ENCODE results near the gene TSSK2. TPM values are rescaled to one million over a fixed set of nuclear protein-coding genes. Genes with fewer than 3 reads are reported as not detected.

Gene TSSK2
- total and polyA plus RNA-seq, 2 donors (not counting 3 experiments of a cell fraction or from before 2014, with no cell fraction given) = not detected

GRCh38 chr22:19118329-19118880 is 12.7 kb upstream of the TSSK2 start:
- no peak overlapping the region for H3K9ac ChIP-seq (replicated peaks; ENCODE audit: extremely low read depth, insufficient read depth, low read length)
- H3K27ac ChIP-seq (ENCODE audit: insufficient read depth, low read depth, low read length) = no peak overlapping the region
- no peak overlapping the region for H3K4me3 ChIP-seq (replicated peaks in 1 of 3; ENCODE audit: insufficient read depth in 1 of 3, low read depth in 1 of 3, low read length in 3 of 3)
- peaks cover 0 to 2% of the 10 kb centered on the region in 2 experiments for H3K36me3 ChIP-seq (ENCODE audit: control insufficient read depth in 2 of 2, extremely low read depth in 1 of 2, insufficient read depth in 2 of 2, low read length in 2 of 2)
- H3K9me1 ChIP-seq (replicated peaks; ENCODE audit: control insufficient read depth, extremely low read depth, insufficient read depth, low read length) = no peaks in the 10 kb centered on the region
- no peak overlapping the region for H3K4me2 ChIP-seq (ENCODE audit: insufficient read depth, low read length)
- peaks cover 9% of the 10 kb centered on the region for H3K4me1 ChIP-seq (ENCODE audit: control insufficient read depth, extremely low read depth, insufficient read depth, low read length)
- POLR2A ChIA-PET = no interaction called here
- CTCF ChIA-PET = interaction anchor here (1.0 to 1.4 kb wide), 2 partner anchors 26 to 33 kb away, joined by 3 read pairs; partner anchors contain the start of gene ESS2
- dilution Hi-C loops (cut with MboI; ENCODE audit: extremely low pct_ligation_motif_present, low sequenced_read_pairs) = no loop called here
- no peak for TF ChIP-seq MYC (IDR thresholded peaks at IDR 0.05; ENCODE audit: low read depth, low read length)
- H2AFZ ChIP-seq (ENCODE audit: low read depth, low read length) = no peak overlapping the region
- peaks cover 7% of the 10 kb centered on the region for H4K20me1 ChIP-seq (replicated peaks; ENCODE audit: control insufficient read depth, extremely low read depth, insufficient read depth, low read length)
- no peaks in the 10 kb centered on the region for H3K9me3 ChIP-seq (replicated peaks; ENCODE audit: control insufficient read depth, insufficient read depth, low read length)
- BruUV-seq (replicated peaks) = no TSS peak
- FAIRE-seq (no peak), DNase-seq (ENCODE audit: low read depth, low spot score) (no peak)
- peaks cover 74% of the 10 kb centered on the region for H3K79me2 ChIP-seq (ENCODE audit: control insufficient read depth, insufficient read depth, low read length)
- no peaks in the 10 kb centered on the region for H3K27me3 ChIP-seq (ENCODE audit: control insufficient read depth in 2 of 2, insufficient read depth in 2 of 2, low read length in 2 of 2)
- intact Hi-C loops (cut with micrococcal nuclease) = no loop called here

GRCh38 chr22:19119949-19120348 is 11.2 kb upstream of the TSSK2 start:
- H3K4me2 ChIP-seq (ENCODE audit: insufficient read depth, low read length) = no peak overlapping the region
- H3K4me1 ChIP-seq (ENCODE audit: control insufficient read depth, extremely low read depth, insufficient read depth, low read length) = peaks cover 9% of the 10 kb centered on the region
- no peak overlapping the region for H3K4me3 ChIP-seq (replicated peaks in 1 of 3; ENCODE audit: insufficient read depth in 1 of 3, low read depth in 1 of 3, low read length in 3 of 3)
- CTCF ChIA-PET = no interaction called here
- no peak overlapping the region for H2AFZ ChIP-seq (ENCODE audit: low read depth, low read length)
- POLR2A ChIA-PET = no interaction called here
- no peaks in the 10 kb centered on the region for H3K9me1 ChIP-seq (replicated peaks; ENCODE audit: control insufficient read depth, extremely low read depth, insufficient read depth, low read length)
- H4K20me1 ChIP-seq (replicated peaks; ENCODE audit: control insufficient read depth, extremely low read depth, insufficient read depth, low read length) = peaks cover 7% of the 10 kb centered on the region
- dilution Hi-C loops (cut with MboI; ENCODE audit: extremely low pct_ligation_motif_present, low sequenced_read_pairs) = no loop called here
- no peak overlapping the region for H3K9ac ChIP-seq (replicated peaks; ENCODE audit: extremely low read depth, insufficient read depth, low read length)
- FAIRE-seq = no peak
- H3K27me3 ChIP-seq (ENCODE audit: control insufficient read depth in 2 of 2, insufficient read depth in 2 of 2, low read length in 2 of 2) = no peaks in the 10 kb centered on the region
- DNase-seq (ENCODE audit: low read depth, low spot score) = no peak
- no peak overlapping the region for H3K27ac ChIP-seq (ENCODE audit: insufficient read depth, low read depth, low read length)
- TF ChIP-seq MAX (IDR thresholded peaks at IDR 0.05; ENCODE audit: insufficient read depth, insufficient read length) (no peak), MYC (IDR thresholded peaks at IDR 0.05; ENCODE audit: low read depth, low read length) (no peak), POLR2AphosphoS5 (IDR thresholded peaks at IDR 0.05; ENCODE audit: insufficient read depth, low read depth, low read length) (no peak), FOS (IDR thresholded peaks at IDR 0.05; ENCODE audit: borderline replicate concordance, insufficient read depth, low read length) (no peak), POLR2A (IDR thresholded peaks at IDR 0.05; ENCODE audit: low read depth, low read length) (no peak), JUN (IDR thresholded peaks at IDR 0.05; ENCODE audit: borderline replicate concordance, insufficient read depth, insufficient read length, low read depth) (no peak), CTCF (IDR thresholded peaks at IDR 0.05; ENCODE audit: extremely low read depth in 1 of 2, insufficient read depth in 1 of 2, low read depth in 1 of 2, low read length in 2 of 2) (no peak), EZH2 (IDR thresholded peaks at IDR 0.05; ENCODE audit: borderline replicate concordance, low read depth, low read length, severe bottlenecking) (no peak), GATA2 (IDR thresholded peaks at IDR 0.05; ENCODE audit: insufficient read depth, insufficient read length, low read depth, low read length) (no peak)
- peaks cover 0 to 2% of the 10 kb centered on the region in 2 experiments for H3K36me3 ChIP-seq (ENCODE audit: control insufficient read depth in 2 of 2, extremely low read depth in 1 of 2, insufficient read depth in 2 of 2, low read length in 2 of 2)
- H3K79me2 ChIP-seq (ENCODE audit: control insufficient read depth, insufficient read depth, low read length) = peaks cover 65% of the 10 kb centered on the region
- H3K9me3 ChIP-seq (replicated peaks; ENCODE audit: control insufficient read depth, insufficient read depth, low read length) = no peaks in the 10 kb centered on the region
- intact Hi-C loops (cut with micrococcal nuclease) = no loop called here
- BruUV-seq (replicated peaks) = no TSS peak
